Gastroesophageal sphincter (tissue), 4 donors: Measurements from ENCODE around the gene SUCLG2. TPM values are rescaled to one million over a fixed set of nuclear protein-coding genes. Genes with fewer than 3 reads are reported as not detected.

Experiments used
- ATAC-seq: fragments of 150-250 bp; one replicate; pipeline ENCODE4 v1.9.1; 2016; ENCODE audit warnings: mild to moderate bottlenecking, moderate library complexity
- H3K27ac ChIP-seq, 4 donors: fragments of 200-600 bp; sonication (generic) in 3 of 4; 1 replicate in 3 of 4; 2 replicates in 1 of 4; pipeline ENCODE4 v1.5.1; 2016 to 2019
- H3K27me3 ChIP-seq: fragments of 200-600 bp; sonication (generic); one replicate; pipeline ENCODE4 v1.5.1; 2019
- H3K36me3 ChIP-seq, 2 donors: fragments of 200-600 bp; sonication (generic); one replicate each; pipeline ENCODE4 v1.5.1; 2019; ENCODE audit warnings: control low read depth in 1 of 2
- H3K4me1 ChIP-seq, 3 donors: fragments of 200-600 bp; sonication (generic); 1 replicate in 2 of 3; 2 replicates in 1 of 3; pipeline ENCODE4 v1.5.1; 2016 to 2019; ENCODE audit warnings: control low read depth in 2 of 3
- H3K4me3 ChIP-seq, 2 donors: fragments of 200-600 bp; sonication (generic); one replicate each; pipeline ENCODE4 v1.5.1; 2019; ENCODE audit warnings: mild to moderate bottlenecking in 1 of 2, moderate library complexity in 1 of 2
- H3K9me3 ChIP-seq, 3 donors: fragments of 200-600 bp; sonication (generic); one replicate each; pipeline ENCODE4 v1.5.1; 2017 to 2019; ENCODE audit warnings: control low read depth in 2 of 3
- EP300 ChIP-seq: sonication (generic); formaldehyde crosslinking; IDR thresholded peaks from one replicate; pipeline ENCODE4 v1.6.1; 2017; ENCODE audit warnings: antibody characterized with exemption, mild to moderate bottlenecking
- POLR2A ChIP-seq, 2 donors: fragments of 450-650 bp; IDR thresholded peaks; one replicate each; pipeline ENCODE4 v1.6.1; 2017; ENCODE audit warnings: antibody characterized with exemption in 2 of 2, mild to moderate bottlenecking in 2 of 2, moderate library complexity in 1 of 2
- POLR2AphosphoS5 ChIP-seq: sonication (generic); formaldehyde crosslinking; IDR thresholded peaks from one replicate; pipeline ENCODE4 v1.6.1; 2017; ENCODE audit warnings: antibody characterized with exemption
- WGBS, 2 donors: methylation state at CpG; one replicate each; pipeline ENCODE4 v1.1.5; 2018; ENCODE audit warnings: low coverage in 1 of 2; 5-methylcytosine and 5-hydroxymethylcytosine counted together
- total RNA-seq, 4 donors: library from RNA; depleted of rRNA; stranded (reverse); fragments of >200 nt; gene quantifications; one replicate each; pipeline ENCODE4 v1.1.0, GENCODE V29; 2016
- TF ChIP-seq, protein P1 (sequence below), 4 experiments: fragments of 200-600 bp in 2 of 4; fragments of 450-650 bp in 2 of 4; sonication (generic) in 1 of 4; IDR thresholded peaks; one replicate each; pipeline ENCODE4 v1.5.1; 2017 to 2019; ENCODE audit warnings: antibody characterized with exemption in 4 of 4, mild to moderate bottlenecking in 2 of 4, moderate library complexity in 2 of 4

The SUCLG2 gene
- total RNA-seq, 4 donors from 2014 or later, result 53.3 to 79.4 (median 69.8) TPM

- Histone ChIP-seq H3K4me3 (no peak overlapping the region), H3K27ac (no peak overlapping the region), H3K4me1 (no peaks in the 10 kb centered on the region), H3K36me3 (no peaks in the 10 kb centered on the region), H3K27me3 (no peaks in the 10 kb centered on the region), H3K9me3 (peaks cover 0 to 7% (median 0%) of the 10 kb centered on the region in 3 donors)
- ATAC-seq, result no peak
- 0 to 83% methylated on average over 1 of the region's 1 CpG for WGBS, 2 donors
- TF ChIP-seq POLR2A (IDR thresholded peaks at IDR 0.05), result no peak
- TF ChIP-seq, protein P1, sequence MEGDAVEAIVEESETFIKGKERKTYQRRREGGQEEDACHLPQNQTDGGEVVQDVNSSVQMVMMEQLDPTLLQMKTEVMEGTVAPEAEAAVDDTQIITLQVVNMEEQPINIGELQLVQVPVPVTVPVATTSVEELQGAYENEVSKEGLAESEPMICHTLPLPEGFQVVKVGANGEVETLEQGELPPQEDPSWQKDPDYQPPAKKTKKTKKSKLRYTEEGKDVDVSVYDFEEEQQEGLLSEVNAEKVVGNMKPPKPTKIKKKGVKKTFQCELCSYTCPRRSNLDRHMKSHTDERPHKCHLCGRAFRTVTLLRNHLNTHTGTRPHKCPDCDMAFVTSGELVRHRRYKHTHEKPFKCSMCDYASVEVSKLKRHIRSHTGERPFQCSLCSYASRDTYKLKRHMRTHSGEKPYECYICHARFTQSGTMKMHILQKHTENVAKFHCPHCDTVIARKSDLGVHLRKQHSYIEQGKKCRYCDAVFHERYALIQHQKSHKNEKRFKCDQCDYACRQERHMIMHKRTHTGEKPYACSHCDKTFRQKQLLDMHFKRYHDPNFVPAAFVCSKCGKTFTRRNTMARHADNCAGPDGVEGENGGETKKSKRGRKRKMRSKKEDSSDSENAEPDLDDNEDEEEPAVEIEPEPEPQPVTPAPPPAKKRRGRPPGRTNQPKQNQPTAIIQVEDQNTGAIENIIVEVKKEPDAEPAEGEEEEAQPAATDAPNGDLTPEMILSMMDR (IDR thresholded peaks at IDR 0.05), result no peak
- TF ChIP-seq POLR2AphosphoS5, result no peak
Observed at GRCh38 chr3:67415511-67415910, 238.9 kb downstream of the SUCLG2 start.

GRCh38 chr3:67414740-67415139 is 239.7 kb downstream of the SUCLG2 start:
- TF ChIP-seq, protein P1 (IDR thresholded peaks at IDR 0.05), result no peak
- TF ChIP-seq EP300 (no peak), POLR2A (IDR thresholded peaks at IDR 0.05) (no peak), POLR2AphosphoS5 (no peak)
- no peak for ATAC-seq
- Histone ChIP-seq H3K36me3 (no peaks in the 10 kb centered on the region), H3K4me1 (no peaks in the 10 kb centered on the region), H3K27ac (no peak overlapping the region), H3K9me3 (peaks cover 0 to 4% (median 0%) of the 10 kb centered on the region in 3 donors), H3K4me3 (no peak overlapping the region), H3K27me3 (no peaks in the 10 kb centered on the region)
- 94 to 100% methylated on average over 5 of the region's 5 CpGs for WGBS, 2 donors

DNA sequence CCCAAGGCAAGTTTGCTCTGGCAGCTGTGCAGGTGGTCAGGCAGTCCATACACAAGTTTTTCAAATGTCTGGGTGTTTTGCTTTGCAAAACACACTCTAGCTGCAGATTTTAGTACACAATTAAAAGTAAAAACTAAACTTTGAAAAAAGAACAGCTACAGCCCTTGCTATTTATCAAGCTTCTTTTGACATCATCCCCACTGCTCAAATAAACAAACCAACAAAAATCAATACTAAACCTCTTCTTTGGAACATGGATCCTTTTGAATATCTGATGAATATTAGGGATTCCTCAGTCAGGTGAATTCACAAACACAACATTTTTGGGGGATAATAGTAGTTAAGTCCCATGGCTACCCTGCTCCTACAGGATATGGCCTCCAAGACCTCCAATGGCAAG is 249.2 kb downstream of the SUCLG2 start:
- no peak overlapping the region for H3K27ac ChIP-seq
- H3K27me3 ChIP-seq, result no peaks in the 10 kb centered on the region
- TF ChIP-seq POLR2AphosphoS5 (no peak), EP300 (no peak), POLR2A (IDR thresholded peaks at IDR 0.05) (no peak)
- TF ChIP-seq, protein P1 (IDR thresholded peaks at IDR 0.05), result no peak
- no peak overlapping the region for H3K4me3 ChIP-seq
- H3K36me3 ChIP-seq, result peaks cover 0 to 38% of the 10 kb centered on the region in 2 donors
- H3K9me3 ChIP-seq, result no peaks in the 10 kb centered on the region
- no peak for ATAC-seq
- H3K4me1 ChIP-seq, result no peaks in the 10 kb centered on the region

- no peak for ATAC-seq
- 88 to 89% methylated on average over 3 of the region's 3 CpGs for WGBS, 2 donors
- Histone ChIP-seq H3K27me3 (no peaks in the 10 kb centered on the region), H3K36me3 (peaks cover 0 to 41% of the 10 kb centered on the region in 2 donors), H3K9me3 (no peaks in the 10 kb centered on the region), H3K27ac (no peak overlapping the region), H3K4me1 (no peaks in the 10 kb centered on the region), H3K4me3 (no peak overlapping the region)
- TF ChIP-seq POLR2AphosphoS5 (no peak), EP300 (no peak), POLR2A (IDR thresholded peaks at IDR 0.05) (no peak)
- TF ChIP-seq, protein P1 (IDR thresholded peaks at IDR 0.05), result no peak
Observed at GRCh38 chr3:67402873-67403272, 251.5 kb downstream of the SUCLG2 start.

- no peak overlapping the region for H3K4me3 ChIP-seq
- no peaks in the 10 kb centered on the region for H3K27me3 ChIP-seq
- 84 to 87% methylated on average over 3 of the region's 3 CpGs for WGBS, 2 donors
- no peaks in the 10 kb centered on the region for H3K9me3 ChIP-seq
- TF ChIP-seq POLR2AphosphoS5 (no peak), EP300 (no peak), POLR2A (IDR thresholded peaks at IDR 0.05) (no peak)
- TF ChIP-seq, protein P1 (IDR thresholded peaks at IDR 0.05), result no peak
- no peaks in the 10 kb centered on the region for H3K4me1 ChIP-seq
- peaks cover 0 to 33% of the 10 kb centered on the region in 2 donors for H3K36me3 ChIP-seq
- ATAC-seq, result no peak
- no peak overlapping the region for H3K27ac ChIP-seq
Observed at GRCh38 chr3:67401921-67402320, 252.5 kb downstream of the SUCLG2 start.
